A673 (cell line): Measurements from ENCODE around the gene MSI2. TPM values are rescaled to one million over a fixed set of nuclear protein-coding genes. Genes with fewer than 3 reads are reported as not detected.

Source experiments
- BruUV-seq: library from RNA; stranded (reverse); fragments of 400-500 nt; replicated peaks from 2 replicates; lab custom pipeline; 2021; lab: Mats Ljungman, UMichigan
- CTCF ChIA-PET: fragments of 300-600 bp; sonication (Branson Sonifier 250); formaldehyde crosslinking; loops from one replicate; lab custom pipeline; 2022; ENCODE audit warnings: antibody characterized with exemption; lab: Charles Lee
- POLR2A ChIA-PET: fragments of 300-600 bp; sonication (Branson Sonifier 250); formaldehyde crosslinking; loops from one replicate; lab custom pipeline; 2022; ENCODE audit warnings: antibody characterized with exemption; ENCODE audit not compliant: low non-redundant PET; lab: Charles Lee
- DNase-seq: peaks from one replicate; pipeline ENCODE4 v3.0.0-alpha.2; 2015; ENCODE audit warnings: low spot score
- H3K27ac ChIP-seq: fragments of 200-600 bp; sonication (generic); 2 replicates; pipeline ENCODE4 v1.5.1; 2016; ENCODE audit warnings: mixed run types, low read depth, mild to moderate bottlenecking, mixed read lengths, antibody characterized with exemption, low read length; ENCODE audit not compliant: poor library complexity, severe bottlenecking
- H3K27me3 ChIP-seq: fragments of 200-600 bp; sonication (generic); replicated peaks from 2 replicates; pipeline ENCODE4 v1.6.1; 2017; ENCODE audit warnings: mixed run types, low read depth, mild to moderate bottlenecking, mixed read lengths, antibody characterized with exemption, low read length; ENCODE audit not compliant: insufficient read depth, poor library complexity
- H3K36me3 ChIP-seq: fragments of 200-600 bp; sonication (generic); 2 replicates; pipeline ENCODE4 v1.6.1; 2016; ENCODE audit warnings: mixed run types, mild to moderate bottlenecking, mixed read lengths, antibody characterized with exemption, low read length; ENCODE audit not compliant: insufficient read depth, poor library complexity, severe bottlenecking
- H3K4me1 ChIP-seq: fragments of 200-600 bp; sonication (generic); 2 replicates; pipeline ENCODE4 v1.6.1; 2017; ENCODE audit warnings: mixed run types, mild to moderate bottlenecking, mixed read lengths, antibody characterized with exemption, low read length; ENCODE audit not compliant: insufficient read depth, poor library complexity, severe bottlenecking
- H3K4me3 ChIP-seq: fragments of 200-600 bp; sonication (generic); 2 replicates; pipeline ENCODE4 v1.5.1; 2016; ENCODE audit warnings: low read depth, mixed run types, mild to moderate bottlenecking, mixed read lengths, low read length; ENCODE audit not compliant: poor library complexity, severe bottlenecking
- H3K9me3 ChIP-seq: fragments of 200-600 bp; sonication (generic); 2 replicates; pipeline ENCODE4 v1.6.1; 2016; ENCODE audit warnings: mixed run types, low read depth, mild to moderate bottlenecking, mixed read lengths, antibody characterized with exemption, low read length; ENCODE audit not compliant: poor library complexity, severe bottlenecking
- CTCF ChIP-seq: fragments of 300-800, 200-600 bp; sonication (generic); conservative IDR thresholded peaks from 2 replicates; pipeline ENCODE4 v1.5.1; 2017; ENCODE audit warnings: low read depth, mild to moderate bottlenecking, antibody characterized with exemption, low read length, moderate library complexity, mixed read lengths
- EZH2 ChIP-seq: fragments of 200-600 bp; sonication (generic); IDR thresholded peaks from 2 replicates; pipeline ENCODE4 v1.6.1; 2017; ENCODE audit warnings: borderline replicate concordance, low read depth, mild to moderate bottlenecking, mixed read lengths, antibody characterized with exemption, low read length; ENCODE audit not compliant: poor library complexity, severe bottlenecking
- intact Hi-C: fragments of 100-400 bp; cut with micrococcal nuclease; formaldehyde crosslinking; loops from one replicate; pipeline ENCODE4 v1.10.0; 2022; ENCODE audit not compliant: unreplicated experiment
- total RNA-seq: library from RNA; stranded (reverse); gene quantifications from 2 replicates; pipeline ENCODE4 v1.2.3, GENCODE V29; 2021

Gene MSI2
- total RNA-seq, 1 experiment from 2014 or later = 108 TPM

GRCh38 chr17:57270801-57271245 lies 14.5 kb downstream of the MSI2 start:
- TF ChIP-seq CTCF (no peak), EZH2 (no peak)
- Histone ChIP-seq H3K4me3 (no peak overlapping the region), H3K27me3 (no peaks in the 10 kb centered on the region), H3K36me3 (no peaks in the 10 kb centered on the region), H3K27ac (no peak overlapping the region), H3K9me3 (no peaks in the 10 kb centered on the region), H3K4me1 (no peaks in the 10 kb centered on the region)
- no peak for DNase-seq
- BruUV-seq = no TSS peak
- ChIA-PET POLR2A (no interaction called here), CTCF (no interaction called here)
- intact Hi-C loops = no loop called here

- TF ChIP-seq EZH2 (no peak), CTCF (no peak)
- intact Hi-C loops = no loop called here
- no TSS peak for BruUV-seq
- no peaks in the 10 kb centered on the region for H3K4me1 ChIP-seq
- H3K36me3 ChIP-seq = no peaks in the 10 kb centered on the region
- H3K4me3 ChIP-seq = no peak overlapping the region
- ChIA-PET CTCF (no interaction called here), POLR2A (interaction anchor here (0.6 kb wide), 1 partner anchor 73 kb away, joined by 10 read pairs; no protein-coding TSS in a partner anchor)
- no peaks in the 10 kb centered on the region for H3K27me3 ChIP-seq
- H3K9me3 ChIP-seq = no peaks in the 10 kb centered on the region
- H3K27ac ChIP-seq = no peak overlapping the region
- no peak for DNase-seq
Measured at GRCh38 chr17:57271821-57272220, 15.5 kb downstream of the MSI2 start.

GRCh38 chr17:57273490-57273889 lies 17.2 kb downstream of the MSI2 start:
- no peak for TF ChIP-seq CTCF
- no peak for TF ChIP-seq EZH2
- H3K36me3 ChIP-seq = no peaks in the 10 kb centered on the region
- intact Hi-C loops = no loop called here
- H3K4me1 ChIP-seq = no peaks in the 10 kb centered on the region
- no peaks in the 10 kb centered on the region for H3K9me3 ChIP-seq
- ChIA-PET CTCF (interaction anchor here (0.5 to 0.6 kb wide), 2 partner anchors 29 to 180 kb away, joined by 3 to 6 read pairs; no protein-coding TSS in a partner anchor), POLR2A (no interaction called here)
- H3K4me3 ChIP-seq = no peak overlapping the region
- no peak for DNase-seq
- H3K27ac ChIP-seq = no peak overlapping the region
- BruUV-seq = no TSS peak
- no peaks in the 10 kb centered on the region for H3K27me3 ChIP-seq
